Uterus (tissue), 2 donors: ENCODE measurements around the gene KCNK2.

ENCODE experiments used
- POLR2A ChIP-seq, 2 donors: fragments of 450-650 bp; IDR thresholded peaks; one replicate each; pipeline ENCODE4 v1.6.1; 2016; ENCODE audit warnings: antibody characterized with exemption in 2 of 2, mild to moderate bottlenecking in 1 of 2, moderate library complexity in 1 of 2
- TF ChIP-seq, protein P1 (sequence below), 4 experiments: fragments of 200-600 bp in 2 of 4; fragments of 450-650 bp in 2 of 4; sonication (generic) in 2 of 4; IDR thresholded peaks; one replicate each; pipeline ENCODE4 v1.5.1; 2016 to 2019; ENCODE audit warnings: antibody characterized with exemption in 4 of 4, mild to moderate bottlenecking in 2 of 4, moderate library complexity in 1 of 4

DNA sequence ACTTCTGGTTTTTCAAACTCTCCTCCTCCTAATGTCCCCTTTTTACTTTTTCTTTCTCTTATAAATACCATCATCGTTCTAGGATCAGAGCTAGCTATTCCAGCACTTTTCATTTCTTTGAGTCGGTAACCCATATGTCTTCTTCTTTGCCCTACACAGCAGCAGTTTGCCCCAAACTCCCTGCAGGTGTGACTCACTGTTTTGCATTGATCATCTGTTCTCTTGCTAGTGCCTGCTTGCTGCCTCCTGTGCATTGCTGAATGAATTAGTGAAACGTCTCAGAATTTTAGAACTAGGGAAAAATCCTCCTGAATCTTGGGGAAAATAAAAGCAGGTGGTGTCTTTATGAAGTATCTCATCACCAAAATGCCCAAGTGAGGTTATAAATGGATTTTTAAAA is 21.7 kb downstream of the KCNK2 start:
- TF ChIP-seq, protein P1, sequence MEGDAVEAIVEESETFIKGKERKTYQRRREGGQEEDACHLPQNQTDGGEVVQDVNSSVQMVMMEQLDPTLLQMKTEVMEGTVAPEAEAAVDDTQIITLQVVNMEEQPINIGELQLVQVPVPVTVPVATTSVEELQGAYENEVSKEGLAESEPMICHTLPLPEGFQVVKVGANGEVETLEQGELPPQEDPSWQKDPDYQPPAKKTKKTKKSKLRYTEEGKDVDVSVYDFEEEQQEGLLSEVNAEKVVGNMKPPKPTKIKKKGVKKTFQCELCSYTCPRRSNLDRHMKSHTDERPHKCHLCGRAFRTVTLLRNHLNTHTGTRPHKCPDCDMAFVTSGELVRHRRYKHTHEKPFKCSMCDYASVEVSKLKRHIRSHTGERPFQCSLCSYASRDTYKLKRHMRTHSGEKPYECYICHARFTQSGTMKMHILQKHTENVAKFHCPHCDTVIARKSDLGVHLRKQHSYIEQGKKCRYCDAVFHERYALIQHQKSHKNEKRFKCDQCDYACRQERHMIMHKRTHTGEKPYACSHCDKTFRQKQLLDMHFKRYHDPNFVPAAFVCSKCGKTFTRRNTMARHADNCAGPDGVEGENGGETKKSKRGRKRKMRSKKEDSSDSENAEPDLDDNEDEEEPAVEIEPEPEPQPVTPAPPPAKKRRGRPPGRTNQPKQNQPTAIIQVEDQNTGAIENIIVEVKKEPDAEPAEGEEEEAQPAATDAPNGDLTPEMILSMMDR (IDR thresholded peaks at IDR 0.05) = no peak
- TF ChIP-seq POLR2A (IDR thresholded peaks at IDR 0.05) = no peak
